SK-N-MC (cell line): ENCODE results near the gene MRPL45.

Experiments used
- FOXP2 ChIP-seq: optimal IDR thresholded peaks from 2 replicates; pipeline ENCODE3; 2011; ENCODE audit warnings: mild to moderate bottlenecking, moderate library complexity; ENCODE audit not compliant: insufficient read depth; ENCODE audit errors: extremely low read length, control extremely low read depth
- POLR2AphosphoS5 ChIP-seq: IDR thresholded peaks from 2 replicates; pipeline ENCODE4 v1.6.1; 2012; ENCODE audit warnings: mild to moderate bottlenecking, low read depth, low read length, borderline replicate concordance

DNA sequence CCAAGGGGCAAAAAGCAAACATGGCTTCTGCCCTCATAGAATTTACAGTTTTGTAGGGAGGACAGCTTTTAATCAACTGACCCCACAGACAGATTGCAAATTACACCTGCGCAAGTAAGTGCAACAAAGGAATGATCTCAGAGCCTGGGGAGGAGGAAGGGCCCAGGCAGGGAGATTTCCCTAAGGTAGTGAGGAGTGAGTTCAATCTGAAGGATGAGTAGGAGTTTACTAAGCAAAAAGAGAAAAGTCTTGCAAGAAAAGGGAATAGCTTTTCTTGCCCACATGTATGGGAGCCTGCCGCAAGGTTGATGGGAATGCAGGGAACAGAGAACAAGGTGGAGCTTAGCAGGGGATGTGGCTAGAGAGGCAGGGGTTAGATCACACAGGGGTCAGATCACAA lies 53.1 kb downstream of the MRPL45 start:
- TF ChIP-seq FOXP2 (no peak), POLR2AphosphoS5 (no peak)
